Lung (tissue), 12 donors: Measurements from ENCODE around the gene TMPRSS11E. TPM values are rescaled to one million over a fixed set of nuclear protein-coding genes. Genes with fewer than 3 reads are reported as not detected.

Experiments used
- ATAC-seq: fragments of 200-7000 bp; cut with Tn5 transposase; one replicate; pipeline ENCODE4 v1.9.1; 2020; ENCODE audit warnings: moderate number of reproducible peaks; ENCODE audit not compliant: insufficient read depth, low FRiP score
- DNase-seq, 3 donors: peaks; one replicate each; pipeline ENCODE4 v3.0.0-alpha.2; 2013 to 2017
- H3K27ac ChIP-seq, 2 donors: one replicate each; pipeline ENCODE4 v1.5.1; 2013; ENCODE audit warnings: mild to moderate bottlenecking in 2 of 2, moderate library complexity in 2 of 2, control low read depth in 1 of 2, inconsistent platforms in 1 of 2, low read depth in 1 of 2, low read length in 1 of 2
- H3K27me3 ChIP-seq, 3 donors: one replicate each; pipeline ENCODE4 v1.5.1; 2013; ENCODE audit warnings: low read length in 2 of 3; ENCODE audit not compliant: control insufficient read depth in 3 of 3, insufficient read depth in 3 of 3
- H3K36me3 ChIP-seq, 4 donors: one replicate each; pipeline ENCODE4 v1.5.1; 2013; ENCODE audit warnings: low read length in 4 of 4, mild to moderate bottlenecking in 1 of 4, moderate library complexity in 1 of 4; ENCODE audit not compliant: control insufficient read depth in 4 of 4, insufficient read depth in 4 of 4
- H3K4me1 ChIP-seq, 5 donors: one replicate each; pipeline ENCODE4 v1.5.1; 2013; ENCODE audit warnings: low read length in 5 of 5, mild to moderate bottlenecking in 2 of 5, moderate library complexity in 1 of 5; ENCODE audit not compliant: control insufficient read depth in 5 of 5, insufficient read depth in 5 of 5
- H3K4me3 ChIP-seq: one replicate; pipeline ENCODE4 v1.5.1; 2013; ENCODE audit warnings: mild to moderate bottlenecking, control low read depth, moderate library complexity
- H3K9ac ChIP-seq, 2 donors: one replicate each; pipeline ENCODE4 v1.5.1; 2013; ENCODE audit warnings: low read length in 2 of 2, control low read depth in 1 of 2; ENCODE audit not compliant: insufficient read depth in 1 of 2
- H3K9me3 ChIP-seq, 4 donors: one replicate each; pipeline ENCODE4 v1.5.1; 2013; ENCODE audit warnings: low read length in 3 of 4, mild to moderate bottlenecking in 1 of 4, moderate library complexity in 1 of 4; ENCODE audit not compliant: control insufficient read depth in 4 of 4, insufficient read depth in 3 of 4
- CTCF ChIP-seq: IDR thresholded peaks from 2 replicates; pipeline ENCODE4 v1.5.1; 2012; ENCODE audit warnings: mild to moderate bottlenecking; ENCODE audit errors: control extremely low read depth, extremely low read depth
- WGBS, 2 donors: extraction: QIAGEN DNeasy Blood & Tissue Kit; methylation state at CpG; one replicate each; pipeline ENCODE4 v1.1.7; 2013; 5-methylcytosine and 5-hydroxymethylcytosine counted together
- polyA plus RNA-seq, 2 donors: library from polyadenylated mRNA; stranded (reverse); fragments of 200-250 nt; gene quantifications; one replicate each; pipeline ENCODE4 v1.2.1, GENCODE V29; 2013
- total RNA-seq, 2 donors: library from RNA; depleted of rRNA in 1 of 2; stranded (reverse); fragments of >200 nt in 1 of 2; gene quantifications; one replicate each; pipeline ENCODE4 v1.2.1, GENCODE V29; 2014 to 2021
- donor health status: control.
- donor health status: control.
- donor health status: Bipolar disorder and iron deficiency.
- donor health status: healthy.
- donor health status: DM: yes; HTN: yes; CAD: no.

Gene TMPRSS11E
- total and polyA plus RNA-seq, 4 donors = 0.03 to 0.12 TPM; not detected in 2

GRCh38 chr4:68466751-68467150 lies 19.5 kb downstream of the TMPRSS11E start:
- no peaks in the 10 kb centered on the region for H3K9me3 ChIP-seq
- H3K36me3 ChIP-seq = no peaks in the 10 kb centered on the region
- DNase-seq = no peak
- no peak overlapping the region for H3K9ac ChIP-seq
- TF ChIP-seq CTCF = no peak
- H3K27ac ChIP-seq = no peak overlapping the region
- no peak for ATAC-seq
- H3K4me1 ChIP-seq = no peaks in the 10 kb centered on the region
- 76 to 92% methylated on average over 3 of the region's 3 CpGs for WGBS, 2 donors
- no peak overlapping the region for H3K4me3 ChIP-seq
- H3K27me3 ChIP-seq = no peaks in the 10 kb centered on the region

GRCh38 chr4:68469482-68469881 lies 22.2 kb downstream of the TMPRSS11E start:
- H3K9ac ChIP-seq = no peak overlapping the region
- H3K4me3 ChIP-seq = no peak overlapping the region
- no peak overlapping the region for H3K27ac ChIP-seq
- TF ChIP-seq CTCF = no peak
- ATAC-seq = no peak
- no peaks in the 10 kb centered on the region for H3K27me3 ChIP-seq
- no peaks in the 10 kb centered on the region for H3K9me3 ChIP-seq
- no peaks in the 10 kb centered on the region for H3K36me3 ChIP-seq
- no peaks in the 10 kb centered on the region for H3K4me1 ChIP-seq
- DNase-seq = no peak

- Histone ChIP-seq H3K27me3 (no peaks in the 10 kb centered on the region), H3K27ac (no peak overlapping the region), H3K4me3 (no peak overlapping the region), H3K36me3 (no peaks in the 10 kb centered on the region), H3K9me3 (no peaks in the 10 kb centered on the region), H3K9ac (no peak overlapping the region), H3K4me1 (no peaks in the 10 kb centered on the region)
- ATAC-seq = no peak
- no peak for TF ChIP-seq CTCF
- WGBS, 2 donors = 87 to 88% methylated on average over 5 of the region's 5 CpGs
- no peak for DNase-seq
Observed at GRCh38 chr4:68476191-68476590, 28.9 kb downstream of the TMPRSS11E start.

GRCh38 chr4:68489338-68489737 lies 42.1 kb downstream of the TMPRSS11E start:
- no peak for ATAC-seq
- H3K4me1 ChIP-seq = no peaks in the 10 kb centered on the region
- no peak overlapping the region for H3K27ac ChIP-seq
- no peak overlapping the region for H3K4me3 ChIP-seq
- no peak for TF ChIP-seq CTCF
- 67% methylated on average over 5 of the region's 5 CpGs for WGBS, 2 donors
- H3K36me3 ChIP-seq = no peaks in the 10 kb centered on the region
- no peak for DNase-seq
- no peaks in the 10 kb centered on the region for H3K27me3 ChIP-seq
- H3K9me3 ChIP-seq = peaks cover 0 to 4% (median 0%) of the 10 kb centered on the region in 4 donors
- no peak overlapping the region for H3K9ac ChIP-seq
